Endothelial cell of umbilical vein (primary cell): ENCODE results near the gene ZNF438.

Experiments
- CTCF ChIP-seq, 2 donors: IDR thresholded peaks; 1 replicate in 1 of 2; 2 replicates in 1 of 2; pipeline ENCODE4 v1.5.1; 2011; ENCODE audit warnings: low read length in 2 of 2, mild to moderate bottlenecking in 2 of 2, moderate library complexity in 2 of 2, control low read depth in 1 of 2, inconsistent platforms in 1 of 2, low read depth in 1 of 2; ENCODE audit not compliant: insufficient read depth in 1 of 2; ENCODE audit errors: extremely low read depth in 1 of 2
- FOS ChIP-seq: IDR thresholded peaks from 2 replicates; pipeline ENCODE4 v1.6.1; 2011; ENCODE audit warnings: mild to moderate bottlenecking, low read length, moderate library complexity, borderline replicate concordance; ENCODE audit not compliant: insufficient read depth

GRCh38 chr10:30816159-30816819, 215.4 kb downstream of the ZNF438 start:
- TF ChIP-seq CTCF (IDR thresholded peaks at IDR 0.05; ENCODE audit: extremely low read depth in 1 of 2, insufficient read depth in 1 of 2, low read depth in 1 of 2, low read length in 2 of 2), result no peak
- TF ChIP-seq FOS, result no peak
